Peyer's patch (tissue), 4 donors: ENCODE results near the gene MGMT. TPM values are rescaled to one million over a fixed set of nuclear protein-coding genes. Genes with fewer than 3 reads are reported as not detected.

Experiments
- DNase-seq, 3 donors: peaks; one replicate each; pipeline ENCODE4 v3.0.0-alpha.2; 2017 to 2019
- H3K27ac ChIP-seq, 4 donors: fragments of 200-600 bp; sonication (generic); one replicate each; pipeline ENCODE4 v1.5.1; 2016 to 2019
- H3K27me3 ChIP-seq, 2 donors: fragments of 200-600 bp; sonication (generic); one replicate each; pipeline ENCODE4 v1.5.1; 2019
- H3K36me3 ChIP-seq, 3 donors: fragments of 200-600 bp; sonication (generic); one replicate each; pipeline ENCODE4 v1.5.1; 2016 to 2019
- H3K4me1 ChIP-seq, 4 donors: fragments of 200-600 bp; sonication (generic); one replicate each; pipeline ENCODE4 v1.5.1; 2016 to 2019
- H3K4me3 ChIP-seq, 4 donors: fragments of 200-600 bp; sonication (generic); 1 replicate in 3 of 4; 2 replicates in 1 of 4; pipeline ENCODE4 v1.5.1; 2016 to 2019; ENCODE audit warnings: mild to moderate bottlenecking in 1 of 4
- H3K9me3 ChIP-seq, 4 donors: fragments of 200-600 bp; sonication (generic); one replicate each; pipeline ENCODE4 v1.5.1; 2016 to 2019; ENCODE audit warnings: mild to moderate bottlenecking in 1 of 4
- CTCF ChIP-seq, 6 experiments: fragments of 450-650 bp in 4 of 6; fragments of 200-600 bp in 2 of 6; sonication (generic) in 1 of 6; IDR thresholded peaks; one replicate each; pipeline ENCODE4 v1.5.1; 2017 to 2019; ENCODE audit warnings: antibody characterized with exemption in 6 of 6, mild to moderate bottlenecking in 3 of 6, moderate library complexity in 1 of 6
- POLR2A ChIP-seq, 2 donors: fragments of 450-650 bp; IDR thresholded peaks; one replicate each; pipeline ENCODE4 v1.5.1; 2017; ENCODE audit warnings: antibody characterized with exemption in 2 of 2, mild to moderate bottlenecking in 2 of 2, moderate library complexity in 2 of 2
- total RNA-seq, 4 donors: library from RNA; depleted of rRNA; stranded (reverse); fragments of >200 nt; gene quantifications; one replicate each; pipeline ENCODE4 v1.1.0, GENCODE V29; 2016

Gene MGMT
- total RNA-seq, 4 donors from 2014 or later = 24.5 to 43.7 (median 35.3) TPM

DNA sequence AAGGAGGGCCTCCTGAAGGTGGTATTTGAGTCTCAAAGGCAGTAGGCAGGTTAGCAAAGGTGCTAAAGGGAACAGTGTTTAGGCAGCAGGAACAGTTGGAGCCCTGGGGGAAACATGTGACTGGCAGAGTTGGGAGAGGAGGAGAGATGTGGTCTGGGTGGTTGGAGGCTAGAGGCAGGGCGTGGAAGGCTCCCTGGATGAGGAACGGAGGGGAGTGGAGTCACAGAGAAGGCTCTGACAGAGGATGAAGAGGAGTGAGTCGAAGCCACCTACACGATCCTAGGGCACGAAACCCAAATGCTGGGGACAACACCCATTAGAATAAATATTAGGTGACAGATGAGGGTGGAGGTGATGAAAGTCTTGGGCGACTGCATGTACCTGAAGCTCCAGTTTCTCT, 19.6 kb upstream of the MGMT start:
- no peak for DNase-seq
- Histone ChIP-seq H3K4me3 (no peak overlapping the region), H3K9me3 (no peaks in the 10 kb centered on the region), H3K4me1 (no peaks in the 10 kb centered on the region), H3K27me3 (no peaks in the 10 kb centered on the region), H3K27ac (no peak overlapping the region), H3K36me3 (no peaks in the 10 kb centered on the region)
- TF ChIP-seq POLR2A (IDR thresholded peaks at IDR 0.05) = no peak

DNA sequence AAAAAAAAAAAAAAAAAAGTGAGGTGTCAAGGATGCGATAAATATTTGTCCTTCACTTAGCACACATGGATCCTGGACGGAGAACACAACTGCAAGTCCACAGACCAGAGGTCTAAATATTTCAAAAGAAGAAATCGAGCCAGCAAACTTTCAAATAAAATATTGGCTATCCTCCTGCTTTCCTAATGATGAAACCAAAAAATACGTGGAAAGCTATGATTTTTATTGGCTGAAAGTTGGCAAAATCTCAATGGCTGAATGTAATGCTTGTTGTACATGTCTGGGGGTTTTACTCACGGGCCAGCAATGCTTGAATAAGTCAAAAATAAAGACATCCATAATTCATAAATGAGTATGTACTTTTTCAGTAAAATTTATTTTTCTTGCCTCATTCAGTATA, 19.0 kb upstream of the MGMT start:
- DNase-seq = no peak
- no peak overlapping the region for H3K27ac ChIP-seq
- H3K27me3 ChIP-seq = no peaks in the 10 kb centered on the region
- no peaks in the 10 kb centered on the region for H3K4me1 ChIP-seq
- no peak overlapping the region for H3K4me3 ChIP-seq
- no peak for TF ChIP-seq POLR2A (IDR thresholded peaks at IDR 0.05)
- TF ChIP-seq CTCF (IDR thresholded peaks at IDR 0.05) = no peak
- no peaks in the 10 kb centered on the region for H3K9me3 ChIP-seq
- H3K36me3 ChIP-seq = no peaks in the 10 kb centered on the region

DNA sequence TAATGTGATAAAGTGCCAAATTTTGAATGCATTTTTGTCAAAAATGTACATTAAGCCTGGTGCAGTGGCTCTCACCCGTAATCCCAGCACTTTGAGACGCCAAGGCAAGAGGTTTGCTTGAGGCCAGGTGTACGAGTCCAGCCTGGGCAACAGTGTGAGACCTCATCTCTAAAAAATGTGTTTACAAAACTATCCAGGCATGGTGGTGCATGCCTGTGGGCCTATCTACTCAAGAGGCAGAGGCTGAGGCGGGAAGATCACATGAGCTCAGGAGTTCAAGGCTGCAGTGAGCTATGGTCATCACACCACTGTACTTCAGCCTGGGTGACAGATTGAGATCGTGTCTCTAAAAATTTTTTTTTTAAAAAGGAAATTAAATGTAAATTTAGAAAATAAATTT, 18.5 kb upstream of the MGMT start:
- TF ChIP-seq CTCF (IDR thresholded peaks at IDR 0.05) = no peak
- no peak for TF ChIP-seq POLR2A (IDR thresholded peaks at IDR 0.05)
- no peaks in the 10 kb centered on the region for H3K4me1 ChIP-seq
- H3K9me3 ChIP-seq = no peaks in the 10 kb centered on the region
- H3K4me3 ChIP-seq = no peak overlapping the region
- H3K27ac ChIP-seq = no peak overlapping the region
- H3K36me3 ChIP-seq = no peaks in the 10 kb centered on the region
- no peak for DNase-seq
- no peaks in the 10 kb centered on the region for H3K27me3 ChIP-seq

- no peak for TF ChIP-seq POLR2A (IDR thresholded peaks at IDR 0.05)
- no peak for TF ChIP-seq CTCF (IDR thresholded peaks at IDR 0.05)
- no peaks in the 10 kb centered on the region for H3K9me3 ChIP-seq
- no peak overlapping the region for H3K27ac ChIP-seq
- no peaks in the 10 kb centered on the region for H3K4me1 ChIP-seq
- no peak overlapping the region for H3K4me3 ChIP-seq
- DNase-seq = no peak
- no peaks in the 10 kb centered on the region for H3K36me3 ChIP-seq
- no peaks in the 10 kb centered on the region for H3K27me3 ChIP-seq
Observed at GRCh38 chr10:129449893-129450292, 17.1 kb upstream of the MGMT start.

GRCh38 chr10:129450391-129450790, 16.6 kb upstream of the MGMT start:
- Histone ChIP-seq H3K36me3 (no peaks in the 10 kb centered on the region), H3K9me3 (no peaks in the 10 kb centered on the region), H3K4me3 (no peak overlapping the region), H3K27me3 (no peaks in the 10 kb centered on the region), H3K4me1 (no peaks in the 10 kb centered on the region), H3K27ac (no peak overlapping the region)
- no peak for DNase-seq
- no peak for TF ChIP-seq CTCF (IDR thresholded peaks at IDR 0.05)
- no peak for TF ChIP-seq POLR2A (IDR thresholded peaks at IDR 0.05)

GRCh38 chr10:129455625-129456024, 11.4 kb upstream of the MGMT start:
- H3K9me3 ChIP-seq = no peaks in the 10 kb centered on the region
- DNase-seq = no peak
- H3K36me3 ChIP-seq = no peaks in the 10 kb centered on the region
- H3K27me3 ChIP-seq = no peaks in the 10 kb centered on the region
- TF ChIP-seq POLR2A (IDR thresholded peaks at IDR 0.05) = no peak
- TF ChIP-seq CTCF (IDR thresholded peaks at IDR 0.05) = no peak
- H3K4me1 ChIP-seq = no peaks in the 10 kb centered on the region
- H3K4me3 ChIP-seq = no peak overlapping the region
- no peak overlapping the region for H3K27ac ChIP-seq
